SIG-M5 treated with dmso at 0.1 percent for 504 hours (cell line): ENCODE measurements around the gene RHOC.
"Not testable (repeated sequence)": the region's sequence is repeated elsewhere in the genome, so short reads cannot be mapped to it uniquely, and the experiment has no call there.

Experiments
- DNase-seq: peaks from one replicate; lab custom pipeline; 2025; ENCODE audit not compliant: unreplicated experiment; lab: John Stamatoyannopoulos, UW

RHOC gene

DNA sequence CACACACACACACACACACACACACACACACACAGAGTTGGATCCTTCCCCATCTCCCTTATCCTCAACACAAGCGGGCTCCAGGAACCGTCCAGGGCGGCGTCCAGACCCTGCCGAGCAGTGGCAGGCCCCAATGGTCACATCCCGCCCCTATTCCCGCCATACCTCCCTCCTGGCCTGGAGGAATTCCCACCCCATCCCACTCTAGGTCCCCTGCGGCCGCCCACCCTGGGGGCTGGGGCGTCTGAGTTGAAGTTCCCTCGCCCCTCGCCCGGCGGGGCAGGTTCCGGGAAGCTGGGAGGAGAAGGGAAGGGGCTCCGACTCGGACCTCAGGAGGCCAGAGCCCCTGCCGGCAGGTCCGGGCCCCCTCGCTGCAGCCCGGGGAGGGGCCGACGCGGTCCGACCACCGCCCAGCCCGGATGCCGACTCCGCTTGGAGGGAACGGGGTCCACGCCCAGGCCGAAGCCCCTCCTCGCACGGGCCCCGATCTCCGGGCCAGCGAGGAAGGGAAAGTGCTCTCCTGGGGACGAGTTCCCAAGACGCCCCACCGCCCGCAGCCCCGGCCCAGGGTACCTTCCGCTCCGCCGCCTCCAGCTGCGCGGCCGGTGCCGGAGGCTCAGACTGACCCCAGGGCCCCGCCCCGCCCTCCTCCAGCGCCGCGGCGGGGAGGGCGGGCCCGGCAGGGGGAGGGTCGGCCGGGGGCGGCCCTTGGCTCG is at the start of gene RHOC:
RHOC (minus strand) TSS at position 623 of the 716 bp plus-strand sequence. CDS start 3,328 bp downstream, outside the sequence.
- DNase-seq, result peak; percentile 33

DNA sequence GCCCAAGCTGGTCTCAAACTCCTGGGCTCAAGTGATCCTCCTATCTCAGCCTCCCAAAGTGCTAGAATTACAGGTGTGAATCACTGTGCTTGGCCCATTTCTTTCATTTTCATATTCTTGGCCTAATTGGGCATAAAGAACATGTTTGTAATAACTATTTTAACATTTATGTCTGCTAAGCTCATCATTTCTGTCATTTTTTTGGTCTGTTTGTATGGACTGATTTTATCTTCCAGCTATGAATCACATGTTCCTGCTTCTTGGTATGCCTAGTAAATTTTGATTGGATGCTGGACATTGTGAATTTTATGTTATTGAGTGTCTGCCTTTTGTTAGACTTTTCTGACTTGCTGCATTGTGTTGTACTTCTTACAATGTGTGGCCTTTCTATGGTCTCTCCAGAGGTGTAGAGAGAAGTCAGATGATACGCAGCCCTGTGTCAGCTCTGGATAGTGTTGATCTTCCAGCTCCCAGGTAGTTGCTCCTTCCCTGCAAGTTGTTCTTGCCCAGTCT is 47.2 kb upstream of the RHOC start:
- no peak for DNase-seq

DNA sequence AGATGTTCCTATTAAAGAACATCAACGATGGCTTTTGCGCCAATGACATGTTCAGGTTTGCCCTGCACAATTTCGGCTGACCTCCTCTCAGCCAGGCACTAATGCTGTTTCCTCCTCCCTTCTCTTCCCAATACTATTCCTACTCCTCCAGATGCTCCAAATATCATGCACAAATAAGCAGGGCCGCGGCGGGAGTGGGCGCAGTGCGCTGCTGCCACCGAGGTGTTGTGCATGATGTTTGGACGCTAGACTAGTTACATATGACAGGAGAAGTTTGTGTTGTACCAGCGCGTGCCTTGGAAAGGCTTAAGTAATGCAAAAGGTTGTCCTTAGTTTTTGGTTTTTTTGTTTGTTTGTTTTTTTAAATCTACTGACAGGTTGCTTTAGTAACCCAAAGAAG is 41.5 kb upstream of the RHOC start:
- DNase-seq, result no peak

DNA sequence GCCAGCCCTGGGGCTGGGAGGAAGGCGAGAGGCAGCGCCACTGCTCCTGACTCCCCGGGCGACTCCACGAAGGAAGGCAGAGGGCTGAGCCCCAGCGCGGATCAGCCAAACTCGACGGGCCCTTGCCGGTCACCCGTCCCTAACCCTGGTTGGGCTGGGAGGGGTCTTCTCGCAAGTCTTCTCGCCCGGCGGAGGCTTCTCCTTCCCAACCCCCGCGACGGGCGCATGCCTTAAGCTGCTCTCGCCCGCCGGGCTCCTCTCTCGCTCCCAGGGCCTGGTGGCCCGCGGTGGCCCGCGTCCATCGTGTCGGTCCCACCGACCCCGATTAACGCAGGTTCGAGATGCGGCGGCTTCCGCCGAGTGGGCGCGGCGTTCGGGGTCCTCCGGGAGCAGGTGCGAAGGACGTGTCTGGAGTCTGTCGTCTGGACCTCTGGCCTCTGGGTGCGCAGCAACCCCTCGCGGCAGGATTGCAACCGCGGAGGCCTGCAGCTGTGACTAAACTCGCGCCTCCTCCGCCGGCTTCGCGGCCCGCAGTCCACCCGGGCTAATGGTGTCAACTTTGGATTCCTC is 37.2 kb upstream of the RHOC start:
- no peak for DNase-seq

DNA sequence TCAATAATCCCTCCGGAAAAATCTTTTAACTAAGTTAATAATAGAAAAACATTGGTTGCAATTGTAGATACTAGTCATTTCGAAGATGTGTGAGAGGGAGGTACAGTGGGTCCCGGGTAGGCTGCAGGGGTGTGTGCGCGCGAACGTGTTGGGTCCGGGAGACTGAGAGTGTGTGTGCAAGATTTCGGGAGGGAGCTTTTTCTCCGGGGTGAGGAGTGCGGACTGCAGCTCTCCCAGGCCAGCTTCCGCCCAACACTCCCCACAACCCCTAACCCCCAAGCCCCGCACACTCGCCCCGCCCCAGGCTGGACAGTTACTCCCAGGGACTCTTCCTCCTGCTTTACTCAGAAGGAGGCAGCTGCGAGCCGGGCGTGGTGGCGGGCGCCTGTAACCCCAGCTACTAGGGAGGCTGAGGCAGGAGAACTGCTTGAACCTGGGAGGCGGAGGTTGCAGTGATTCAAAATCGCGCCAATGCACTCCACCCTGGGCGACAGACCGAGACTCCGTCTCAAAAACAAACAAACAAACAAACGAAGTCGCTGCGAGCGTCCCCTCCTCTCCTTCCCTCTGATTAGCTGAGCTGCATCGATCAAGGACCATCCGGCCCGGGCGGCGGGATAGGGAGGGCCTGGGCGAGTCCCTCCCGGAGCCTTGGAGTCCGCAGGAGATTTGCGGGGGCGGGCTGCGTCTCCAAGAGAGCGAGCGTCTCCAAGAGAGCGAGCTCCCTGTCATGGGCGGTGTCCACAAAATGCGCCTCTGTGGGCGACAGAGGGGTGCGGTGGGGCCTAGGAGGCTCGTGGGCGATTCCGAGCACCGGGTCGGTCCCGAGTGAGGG is 36.5 kb upstream of the RHOC start:
- no peak for DNase-seq

DNA sequence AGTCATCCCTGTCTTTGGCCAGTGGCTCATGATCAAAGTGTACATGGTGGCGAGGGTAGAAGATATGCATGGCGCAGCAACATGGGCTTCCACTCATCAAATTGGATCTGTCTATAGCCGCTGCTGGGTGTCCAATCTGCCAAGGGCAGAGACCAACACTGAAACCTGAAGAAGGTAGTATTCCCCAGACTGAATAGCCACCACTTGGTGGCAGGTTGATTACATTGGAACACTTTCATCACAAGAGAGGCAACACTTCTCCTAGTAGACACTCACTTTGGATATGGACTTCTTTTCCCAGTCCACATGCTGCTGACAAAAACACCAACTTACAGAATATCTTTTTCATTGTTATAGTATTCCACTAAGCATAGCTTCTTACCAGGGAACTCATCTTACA is 30.6 kb upstream of the RHOC start:
- DNase-seq, result no peak

DNA sequence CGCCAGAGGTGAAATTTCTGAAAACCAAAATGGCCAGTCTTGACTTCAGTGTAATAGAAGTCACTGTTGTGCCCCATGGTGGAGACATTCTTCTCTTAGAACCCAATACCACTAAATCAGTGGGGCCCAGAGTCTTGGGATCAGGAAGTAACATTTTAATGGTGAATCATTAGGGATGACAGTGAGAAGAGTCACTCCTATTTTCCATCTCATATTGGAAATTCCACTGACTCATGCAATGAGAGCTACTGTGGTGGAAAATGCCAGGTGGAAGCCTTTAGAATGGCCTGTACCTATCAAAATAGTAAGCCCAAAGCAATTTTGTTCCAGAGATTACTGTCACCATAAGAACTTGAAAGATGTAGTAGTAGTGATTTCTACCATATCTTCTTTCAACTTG is 28.8 kb upstream of the RHOC start:
- no peak for DNase-seq

DNA sequence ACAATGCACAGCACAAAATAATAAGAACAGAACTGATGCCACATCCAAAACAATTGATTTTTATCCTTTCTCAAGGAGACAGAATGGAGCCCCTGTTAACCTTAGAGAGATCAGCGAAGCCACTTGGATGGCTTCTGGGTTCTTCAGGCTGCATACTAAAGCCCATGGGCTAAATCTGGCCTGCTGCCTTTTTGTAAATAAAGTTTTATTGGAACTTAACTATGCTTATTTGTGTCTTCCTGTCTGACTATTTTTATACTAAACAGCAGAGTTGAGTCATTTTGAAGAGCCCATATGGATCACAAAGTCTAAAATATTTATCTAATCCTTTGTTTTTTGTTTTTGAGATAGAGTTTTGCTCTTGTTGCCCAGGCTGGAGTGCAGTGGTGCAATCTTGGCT is 24.5 kb upstream of the RHOC start:
- DNase-seq, result no peak

DNA sequence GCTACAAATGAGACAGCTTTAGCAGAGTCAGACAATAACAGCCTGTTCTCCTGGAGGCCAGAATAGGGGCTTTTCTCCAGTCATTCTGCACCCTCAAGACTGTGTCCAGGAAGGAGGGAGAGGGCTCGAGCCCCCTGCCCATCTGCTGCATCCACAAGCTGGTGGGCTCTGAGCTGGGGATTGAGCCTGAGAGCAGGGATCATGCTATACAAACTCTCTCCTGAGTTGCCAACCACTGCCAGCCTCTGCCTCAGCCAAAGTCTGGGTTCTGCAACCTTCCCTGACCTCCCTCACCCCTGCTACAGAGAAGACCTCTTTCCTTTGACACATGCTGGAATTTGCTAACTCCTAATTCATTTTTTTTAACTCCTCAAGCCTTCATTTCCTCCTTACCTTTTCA is 23.0 kb upstream of the RHOC start:
- no peak for DNase-seq

DNA sequence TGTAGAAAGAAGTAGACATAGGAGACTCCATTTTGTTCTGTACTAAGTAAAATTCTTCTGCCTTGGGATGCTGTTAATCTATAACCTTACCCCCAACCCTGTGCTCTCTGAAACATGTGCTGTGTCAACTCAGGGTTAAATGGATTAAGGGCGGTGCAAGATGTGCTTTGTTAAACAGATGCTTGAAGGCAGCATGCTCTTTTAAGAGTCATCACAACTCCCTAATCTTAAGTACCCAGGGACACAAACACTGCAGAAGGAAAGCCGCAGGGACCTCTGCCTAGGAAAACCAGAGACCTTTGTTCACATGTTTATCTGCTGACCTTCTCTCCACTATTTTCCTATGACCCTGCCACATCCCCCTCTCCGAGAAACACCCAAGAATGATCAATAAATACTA is 22.1 kb upstream of the RHOC start:
- DNase-seq, result not testable (repeated sequence)

DNA sequence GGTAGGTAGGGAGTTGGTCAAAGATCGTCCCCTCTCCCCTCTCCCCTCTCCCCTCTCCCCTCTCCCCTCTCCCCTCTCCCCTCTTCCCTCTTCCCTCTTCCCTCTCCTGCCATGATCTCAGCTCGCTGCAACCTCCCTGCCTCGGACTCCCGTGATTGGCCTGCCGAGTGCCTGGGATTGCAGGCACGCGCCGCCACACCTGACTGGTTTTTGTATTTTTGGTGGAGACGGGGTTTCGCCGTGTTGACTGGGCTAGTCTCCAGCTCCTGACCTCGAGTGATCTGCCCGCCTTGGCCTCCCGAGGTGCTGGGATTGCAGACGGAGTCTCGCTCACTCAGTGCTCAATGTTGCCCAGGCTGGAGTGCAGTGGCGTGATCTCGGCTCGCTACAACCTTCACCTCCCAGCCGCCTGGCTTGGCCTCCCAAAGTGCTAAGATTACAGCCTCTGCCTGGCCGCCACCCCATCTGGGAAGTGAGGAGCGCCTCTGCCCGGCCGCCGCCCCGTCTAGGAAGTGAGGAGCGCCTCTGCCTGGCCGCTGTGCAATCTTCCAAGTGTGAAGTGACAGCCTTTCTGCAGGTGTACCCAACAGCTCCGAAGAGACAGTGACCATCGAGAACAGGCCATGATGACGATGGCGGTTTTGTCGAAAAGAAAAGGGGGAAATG is 21.5 kb upstream of the RHOC start:
- DNase-seq, result not testable (repeated sequence)

DNA sequence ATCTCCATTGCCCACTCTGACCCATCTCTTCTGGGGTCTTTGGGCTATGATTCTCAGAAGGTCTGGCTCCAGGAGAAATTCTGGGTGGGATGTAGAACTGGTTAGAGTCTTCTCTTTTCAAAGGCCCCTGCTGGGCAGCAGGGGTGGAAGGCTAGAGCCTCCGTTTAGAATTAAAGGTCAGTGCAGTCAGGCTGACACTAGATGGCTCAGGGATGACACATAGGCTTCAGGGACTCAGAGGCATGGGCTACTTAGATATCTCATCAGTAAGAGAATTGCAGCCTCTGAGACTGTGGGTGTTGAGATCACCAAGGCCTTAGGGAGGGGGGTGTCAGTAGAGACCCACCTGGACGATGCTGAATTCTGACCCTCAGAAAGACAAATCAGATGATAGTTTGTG is 20.8 kb upstream of the RHOC start:
- DNase-seq, result no peak

DNA sequence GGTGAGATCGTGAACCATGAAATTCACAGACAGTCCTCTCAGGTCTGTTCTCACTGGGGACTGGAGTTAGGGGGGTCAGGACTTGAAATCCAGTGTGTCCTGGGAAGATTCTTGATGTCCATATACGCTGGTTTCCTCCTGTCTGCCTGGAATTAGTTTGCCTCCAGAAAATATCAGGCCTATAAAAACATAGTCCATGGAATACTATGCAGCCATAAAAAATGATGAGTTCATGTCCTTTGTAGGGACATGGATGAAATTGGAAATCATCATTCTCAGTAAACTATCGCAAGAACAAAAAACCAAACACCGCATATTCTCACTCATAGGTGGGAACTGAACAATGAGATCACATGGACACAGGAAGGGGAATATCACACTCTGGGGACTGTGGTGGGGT is 17.3 kb upstream of the RHOC start:
- not testable (repeated sequence) for DNase-seq

DNA sequence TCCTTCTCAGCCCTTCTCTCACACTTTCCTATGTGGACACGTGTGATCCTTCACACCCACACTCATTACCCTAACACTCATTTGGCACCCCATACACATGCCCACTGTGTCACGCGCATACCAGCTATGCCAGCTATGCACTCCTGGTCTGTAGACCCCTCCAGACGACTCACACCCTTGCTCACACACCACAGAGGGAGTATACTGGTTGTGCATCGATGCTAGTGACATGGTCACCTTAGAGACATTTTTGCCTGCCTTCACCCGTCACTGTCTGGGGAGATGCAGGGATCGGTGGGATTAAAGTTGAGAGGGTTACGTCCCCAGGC is 16.5 kb upstream of the RHOC start:
- no peak for DNase-seq

DNA sequence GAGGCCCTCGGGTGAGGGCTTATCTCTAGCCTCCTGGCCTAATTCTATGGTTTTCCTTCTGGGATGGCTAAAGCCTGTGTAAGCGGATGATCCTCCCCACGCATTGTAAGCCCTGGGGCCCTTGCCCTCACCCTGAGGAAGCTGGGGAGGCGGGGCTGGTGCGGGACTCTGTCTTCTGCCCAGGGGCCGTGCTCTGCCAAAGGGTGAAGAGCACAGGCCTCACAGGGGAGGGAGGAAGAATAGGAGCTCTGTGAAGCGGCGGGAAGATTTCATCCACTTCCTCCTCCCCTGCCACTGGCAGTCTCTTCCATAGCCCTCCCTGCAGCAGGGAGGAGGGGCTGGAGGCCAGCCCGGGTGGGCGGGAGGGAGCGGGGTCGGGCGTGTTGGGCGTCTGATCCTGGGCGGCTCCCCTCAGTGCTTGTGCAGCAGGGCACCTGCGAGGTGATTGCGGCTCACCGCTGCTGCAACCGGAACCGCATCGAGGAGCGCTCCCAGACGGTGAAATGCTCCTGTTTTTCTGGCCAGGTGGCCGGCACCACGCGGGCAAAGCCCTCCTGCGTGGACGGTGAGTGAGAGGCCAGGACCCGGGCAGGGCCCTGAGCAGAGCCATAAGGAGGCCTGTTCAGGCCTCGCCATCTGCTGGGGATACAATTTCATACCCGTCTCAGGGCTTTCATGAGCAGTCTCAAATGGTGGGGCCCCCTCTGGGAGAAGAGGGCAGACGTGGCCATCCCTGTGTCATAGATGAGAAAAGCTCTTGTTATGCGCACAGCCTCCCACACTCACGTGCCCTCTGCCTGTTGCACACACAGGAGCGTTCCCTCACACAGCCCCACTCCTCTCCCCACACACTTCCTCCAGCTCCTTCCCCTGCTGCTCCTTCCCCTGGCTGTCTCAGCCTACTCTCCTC is 15.9 kb upstream of the RHOC start:
- DNase-seq, result peak; percentile 23

DNA sequence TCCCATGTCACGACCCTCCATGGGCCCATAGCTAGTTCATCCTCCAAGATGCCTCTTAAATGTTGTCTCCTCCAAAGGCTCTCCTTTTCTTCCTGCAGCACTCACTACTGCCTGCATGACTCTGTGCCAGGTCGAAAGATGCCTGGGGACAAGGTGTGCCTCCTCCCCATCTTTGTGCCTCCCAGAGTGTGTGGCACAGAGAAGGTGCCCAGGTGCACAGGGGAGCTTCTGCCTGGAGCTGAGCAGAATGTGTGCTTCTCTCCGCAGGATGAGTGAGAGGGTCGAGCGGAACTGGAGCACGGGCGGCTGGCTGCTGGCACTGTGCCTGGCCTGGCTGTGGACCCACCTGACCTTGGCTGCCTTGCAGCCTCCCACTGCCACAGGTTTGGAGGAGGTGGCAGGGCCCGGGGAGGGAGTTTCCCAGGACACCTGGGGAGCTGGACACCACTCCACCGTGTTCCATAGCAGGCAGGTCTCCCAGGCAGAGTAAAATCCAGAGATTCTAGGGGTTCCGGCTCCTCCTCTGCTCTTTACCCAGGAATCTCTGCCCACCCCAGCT is 15.1 kb upstream of the RHOC start:
- DNase-seq, result no peak

DNA sequence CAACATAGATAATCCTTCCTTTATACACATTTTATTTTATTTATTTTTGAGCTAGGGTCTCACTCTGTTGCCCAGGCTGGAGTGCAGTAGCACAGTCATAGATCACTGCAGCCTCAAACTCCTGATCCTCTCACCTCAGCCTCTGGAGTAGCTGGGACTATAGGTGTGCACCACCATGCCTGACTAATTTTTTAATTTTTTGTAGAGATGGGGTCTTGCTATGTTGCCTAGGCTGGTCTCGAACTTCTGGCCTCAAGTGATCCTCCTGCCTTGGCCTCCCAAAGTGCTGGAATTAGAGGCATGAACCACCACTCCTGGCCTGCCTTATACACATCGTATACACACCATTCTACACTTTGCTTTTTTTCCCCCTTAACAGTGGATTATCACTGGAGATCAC is 14.4 kb upstream of the RHOC start:
- not testable (repeated sequence) for DNase-seq

DNA sequence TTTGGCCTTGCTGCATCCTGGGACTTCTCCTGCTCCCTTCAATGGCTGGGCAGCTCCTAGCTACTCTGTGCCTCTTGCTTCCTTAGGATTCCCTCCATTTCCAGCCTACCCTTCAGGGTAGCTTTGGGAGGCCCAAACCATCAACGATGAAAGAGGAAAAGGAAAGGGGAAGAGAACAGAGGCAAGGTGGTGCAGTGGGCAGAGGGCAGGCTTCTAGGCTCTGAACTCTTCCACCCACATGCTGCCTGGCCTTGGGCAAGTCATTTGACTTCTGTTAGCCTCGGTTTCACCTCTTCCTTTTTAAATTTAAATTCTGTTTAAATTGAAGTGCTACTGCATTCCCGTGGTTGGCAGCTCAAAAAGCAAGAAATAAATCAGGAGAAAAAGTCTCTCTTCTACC is 13.9 kb upstream of the RHOC start:
- no peak for DNase-seq

DNA sequence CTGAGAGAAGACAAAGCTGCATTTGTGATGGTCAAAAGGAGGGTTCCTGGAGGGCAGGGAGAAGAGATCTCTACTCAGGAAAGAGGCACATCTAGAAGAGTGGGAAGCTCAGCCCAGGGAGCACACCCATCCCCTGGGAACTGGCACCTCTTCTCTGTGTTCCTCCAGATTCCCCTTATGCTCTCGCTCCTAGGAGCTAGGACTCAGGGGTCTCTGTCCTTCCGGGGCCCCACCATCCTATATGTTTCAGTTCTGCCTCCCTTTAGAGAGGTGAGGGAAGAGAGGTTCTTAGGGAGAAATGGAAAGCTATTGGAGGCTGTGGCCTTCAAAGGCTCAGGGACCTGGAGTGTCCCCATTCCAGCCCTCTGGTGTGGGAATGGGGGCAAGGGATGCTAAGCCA is 12.8 kb upstream of the RHOC start:
- DNase-seq, result no peak
